Neuronal stem cell (in vitro differentiated cells): ENCODE results near the gene IGSF21.

ENCODE experiments used
- DNase-seq: peaks from one replicate; pipeline ENCODE4 v3.0.0-alpha.2; 2013; ENCODE audit warnings: low spot score
- H2AFZ ChIP-seq: one replicate; pipeline ENCODE4 v1.6.1; 2013; ENCODE audit warnings: mild to moderate bottlenecking, low read length, inconsistent platforms
- H2AK5ac ChIP-seq: 2 replicates; pipeline ENCODE4 v1.6.1; 2013; ENCODE audit warnings: low read depth, mild to moderate bottlenecking, inconsistent platforms, low read length, moderate library complexity, mixed read lengths
- H2BK120ac ChIP-seq: 2 replicates; pipeline ENCODE4 v1.6.1; 2013; ENCODE audit warnings: low read depth, mild to moderate bottlenecking, inconsistent platforms, low read length, moderate library complexity, mixed read lengths
- H2BK12ac ChIP-seq: one replicate; pipeline ENCODE4 v1.6.1; 2013; ENCODE audit warnings: low read length, inconsistent platforms
- H2BK15ac ChIP-seq: 2 replicates; pipeline ENCODE4 v1.6.1; 2013; ENCODE audit warnings: mild to moderate bottlenecking, low read length, inconsistent platforms, mixed read lengths
- H2BK5ac ChIP-seq: one replicate; pipeline ENCODE4 v1.6.1; 2013; ENCODE audit warnings: inconsistent platforms, mild to moderate bottlenecking, low read length, moderate library complexity
- H3K14ac ChIP-seq: one replicate; pipeline ENCODE4 v1.6.1; 2013; ENCODE audit warnings: low read length, inconsistent platforms
- H3K18ac ChIP-seq: 2 replicates; pipeline ENCODE4 v1.6.1; 2013; ENCODE audit warnings: low read length, inconsistent platforms
- H3K23ac ChIP-seq: 2 replicates; pipeline ENCODE4 v1.6.1; 2013; ENCODE audit warnings: low read depth, mild to moderate bottlenecking, mixed read lengths, low read length, inconsistent platforms; ENCODE audit not compliant: poor library complexity
- H3K27ac ChIP-seq: replicated peaks from 3 replicates; pipeline ENCODE4 v1.5.1; 2013; ENCODE audit warnings: low read length, inconsistent platforms
- H3K27me3 ChIP-seq, 3 experiments: 2 replicates each; pipeline ENCODE4 v1.6.1; 2013; ENCODE audit warnings: low read length in 3 of 3, mild to moderate bottlenecking in 2 of 3, inconsistent platforms in 1 of 3, low read depth in 1 of 3, mixed read lengths in 1 of 3, moderate library complexity in 1 of 3; ENCODE audit not compliant: control insufficient read depth in 3 of 3, insufficient read depth in 3 of 3
- H3K36me3 ChIP-seq, 2 donors: replicated peaks in 1 of 2; 2 replicates each; pipeline ENCODE4 v1.6.1; 2013; ENCODE audit warnings: low read length in 2 of 2; ENCODE audit not compliant: control insufficient read depth in 2 of 2, insufficient read depth in 2 of 2
- H3K4ac ChIP-seq: 2 replicates; pipeline ENCODE4 v1.6.1; 2013; ENCODE audit warnings: inconsistent platforms, mild to moderate bottlenecking, low read length, moderate library complexity
- H3K4me1 ChIP-seq, 2 donors: 1 replicate in 1 of 2; 2 replicates in 1 of 2; pipeline ENCODE4 v1.6.1; 2013; ENCODE audit warnings: low read length in 2 of 2, low read depth in 1 of 2; ENCODE audit not compliant: control insufficient read depth in 2 of 2, insufficient read depth in 1 of 2
- H3K4me2 ChIP-seq: one replicate; pipeline ENCODE4 v1.6.1; 2013; ENCODE audit warnings: mild to moderate bottlenecking, low read length, inconsistent platforms; ENCODE audit not compliant: insufficient read depth, poor library complexity, severe bottlenecking
- H3K4me3 ChIP-seq, 2 donors: 2 replicates each; pipeline ENCODE4 v1.5.1; 2013; ENCODE audit warnings: low read length in 2 of 2, mild to moderate bottlenecking in 2 of 2, inconsistent platforms in 1 of 2, moderate library complexity in 1 of 2
- H3K79me1 ChIP-seq: one replicate; pipeline ENCODE4 v1.6.1; 2013; ENCODE audit warnings: low read depth, mild to moderate bottlenecking, inconsistent platforms, low read length, moderate library complexity
- H3K9ac ChIP-seq: one replicate; pipeline ENCODE4 v1.6.1; 2013; ENCODE audit warnings: mild to moderate bottlenecking, low read depth, low read length, inconsistent platforms; ENCODE audit not compliant: poor library complexity
- H3K9me3 ChIP-seq, 2 donors: replicated peaks in 1 of 2; 2 replicates each; pipeline versions ENCODE3 to v1.6.1; 2013; ENCODE audit warnings: low read length in 2 of 2, mild to moderate bottlenecking in 2 of 2, inconsistent platforms in 1 of 2, low read depth in 1 of 2, mixed read lengths in 1 of 2, moderate library complexity in 1 of 2; ENCODE audit not compliant: control insufficient read depth in 2 of 2, insufficient read depth in 1 of 2
- H4K8ac ChIP-seq: one replicate; pipeline ENCODE4 v1.6.1; 2013; ENCODE audit warnings: low read depth, mild to moderate bottlenecking, inconsistent platforms, low read length, moderate library complexity
- H4K91ac ChIP-seq: one replicate; pipeline ENCODE4 v1.6.1; 2013; ENCODE audit warnings: low read length, low read depth, mild to moderate bottlenecking, inconsistent platforms; ENCODE audit not compliant: poor library complexity
- WGBS, 2 donors: extraction: QIAGEN DNeasy Blood & Tissue Kit; methylation state at CpG; one replicate each; pipeline ENCODE4 v1.1.7; 2013; ENCODE audit warnings: missing lambda C conversion rate in 2 of 2, mixed read lengths in 1 of 2; ENCODE audit not compliant: insufficient read length in 2 of 2, insufficient replicate concordance in 1 of 2; ENCODE audit errors: extremely low coverage in 2 of 2; 5-methylcytosine and 5-hydroxymethylcytosine counted together

The IGSF21 gene

DNA sequence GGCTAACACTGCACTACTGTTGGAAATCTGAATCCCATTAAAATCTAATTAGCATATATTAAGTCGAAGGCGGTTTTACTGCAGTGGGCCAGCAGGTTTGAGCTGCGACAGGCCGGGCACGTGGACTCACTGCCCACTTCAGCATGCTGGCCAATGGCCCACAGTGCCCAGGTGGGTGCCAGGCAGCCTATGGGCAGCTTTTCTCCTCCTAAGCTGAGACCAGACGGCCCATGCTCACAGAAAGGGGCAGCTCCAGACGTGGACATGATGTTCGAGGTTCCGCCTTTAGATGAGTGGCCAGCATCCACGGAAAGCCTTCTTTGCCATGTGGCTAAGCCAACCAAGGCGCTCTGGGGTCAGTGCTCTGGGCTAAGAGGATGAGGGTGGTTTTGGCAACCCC, 283.4 kb downstream of the IGSF21 start:
- Histone ChIP-seq H3K27ac (no peak overlapping the region), H3K14ac (no peak overlapping the region), H3K4me1 (peaks cover 0 to 3% of the 10 kb centered on the region in 2 donors), H3K79me1 (no peaks in the 10 kb centered on the region), H3K18ac (no peak overlapping the region), H3K4me2 (no peak overlapping the region), H2AK5ac (peak overlapping the region; percentile 58), H3K4me3 (peak overlapping the region in 1 of 2 donors; percentile 61), H3K27me3 (peaks cover 0 to 4% (median 0%) of the 10 kb centered on the region in 3 experiments), H2BK120ac (peak overlapping the region; percentile 38), H4K8ac (no peak overlapping the region), H2BK12ac (no peak overlapping the region), H3K4ac (no peak overlapping the region), H2BK15ac (no peak overlapping the region), H3K9ac (no peak overlapping the region), H3K36me3 (no peaks in the 10 kb centered on the region), H4K91ac (no peak overlapping the region), H2AFZ (no peak overlapping the region), H3K23ac (no peak overlapping the region), H2BK5ac (no peak overlapping the region), H3K9me3 (no peaks in the 10 kb centered on the region)
- DNase-seq = no peak
- no CpG with 5 or more reads among the region's 11 CpGs for WGBS, 2 donors

DNA sequence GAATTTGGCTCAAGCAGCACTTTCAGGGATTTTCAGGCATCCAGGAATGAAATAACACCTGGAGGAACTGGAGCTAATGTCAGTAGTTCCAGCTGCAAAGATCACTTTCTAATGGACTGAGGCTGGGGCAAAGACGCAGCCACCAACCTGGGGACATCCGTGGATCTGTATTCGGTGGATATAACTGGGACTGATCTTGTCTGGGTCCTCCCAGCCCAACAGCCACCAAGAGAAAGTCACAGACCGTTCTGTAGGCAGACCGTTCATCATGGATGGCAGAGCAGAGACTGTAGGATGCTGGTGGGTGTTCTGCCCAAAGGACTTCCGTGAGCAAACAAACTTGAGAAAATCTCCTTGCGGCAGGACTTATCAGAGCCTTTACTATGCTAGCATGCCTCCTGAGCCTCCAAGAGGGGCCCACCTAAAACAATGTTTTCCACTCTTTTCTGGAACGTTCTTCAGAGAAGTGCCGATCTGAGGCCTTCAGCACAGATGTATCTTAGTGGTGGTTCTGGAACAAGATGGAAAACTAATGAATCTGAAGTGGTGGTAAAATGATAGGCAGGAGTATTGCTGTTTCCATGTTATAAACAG, 287.1 kb downstream of the IGSF21 start:
- DNase-seq = no peak
- Histone ChIP-seq H2BK12ac (no peak overlapping the region), H3K4me1 (peaks cover 0 to 3% of the 10 kb centered on the region in 2 donors), H3K23ac (no peak overlapping the region), H3K79me1 (no peaks in the 10 kb centered on the region), H3K36me3 (no peaks in the 10 kb centered on the region), H3K18ac (no peak overlapping the region), H3K27ac (no peak overlapping the region), H3K9ac (no peak overlapping the region), H3K9me3 (no peaks in the 10 kb centered on the region), H3K27me3 (no peaks in the 10 kb centered on the region), H3K14ac (no peak overlapping the region), H3K4me3 (no peak overlapping the region), H4K8ac (no peak overlapping the region), H2BK120ac (no peak overlapping the region), H3K4me2 (no peak overlapping the region), H2AK5ac (no peak overlapping the region), H2BK5ac (no peak overlapping the region), H3K4ac (no peak overlapping the region), H2AFZ (no peak overlapping the region), H2BK15ac (no peak overlapping the region), H4K91ac (no peak overlapping the region)
- WGBS, 2 donors = no CpG with 5 or more reads among the region's 9 CpGs

DNA sequence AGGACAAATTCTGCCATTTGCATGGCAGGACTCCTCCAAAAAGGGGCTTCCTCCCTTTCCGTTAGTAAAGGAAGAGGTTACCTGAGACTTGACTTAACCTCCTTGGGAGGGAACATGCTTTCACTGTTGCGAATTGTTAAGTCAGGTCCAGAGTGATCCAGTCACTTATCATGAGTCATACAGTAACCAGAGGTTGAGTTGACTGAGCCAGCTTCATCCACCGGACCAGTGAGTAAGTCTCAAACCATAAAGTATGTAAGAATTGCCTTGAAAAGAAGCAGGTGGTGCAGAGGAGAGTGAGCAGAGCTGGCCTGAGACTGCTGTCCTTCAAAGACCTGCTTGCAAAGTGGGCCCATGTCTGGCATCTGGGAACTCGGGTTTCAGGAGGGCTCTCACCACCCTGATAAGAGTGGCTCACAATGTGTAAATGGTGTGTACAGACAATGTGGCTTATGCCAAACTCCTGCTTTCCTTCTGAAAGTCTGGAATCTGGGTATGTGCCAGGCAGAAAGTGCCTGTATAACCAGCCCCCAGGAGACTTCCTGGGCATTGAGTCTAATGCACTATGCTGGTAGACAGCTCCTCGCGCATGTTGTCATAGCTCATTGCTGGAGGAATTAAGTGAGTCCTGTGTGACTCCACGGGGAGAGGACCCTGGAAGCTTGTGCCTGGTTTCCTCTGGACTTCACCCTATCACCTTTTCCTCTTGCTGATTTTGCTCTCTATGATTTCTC, 288.8 kb downstream of the IGSF21 start:
- Histone ChIP-seq H3K18ac (no peak overlapping the region), H3K27ac (no peak overlapping the region), H3K23ac (no peak overlapping the region), H2AFZ (no peak overlapping the region), H2AK5ac (no peak overlapping the region), H3K4ac (no peak overlapping the region), H3K79me1 (no peaks in the 10 kb centered on the region), H3K4me1 (peaks cover 0 to 3% of the 10 kb centered on the region in 2 donors), H3K4me3 (no peak overlapping the region), H3K9ac (no peak overlapping the region), H2BK5ac (no peak overlapping the region), H3K36me3 (no peaks in the 10 kb centered on the region), H2BK15ac (no peak overlapping the region), H3K4me2 (no peak overlapping the region), H2BK12ac (no peak overlapping the region), H4K91ac (no peak overlapping the region), H3K14ac (no peak overlapping the region), H3K27me3 (no peaks in the 10 kb centered on the region), H2BK120ac (no peak overlapping the region), H3K9me3 (no peaks in the 10 kb centered on the region), H4K8ac (no peak overlapping the region)
- no peak for DNase-seq
- no CpG with 5 or more reads among the region's 7 CpGs for WGBS, 2 donors

DNA sequence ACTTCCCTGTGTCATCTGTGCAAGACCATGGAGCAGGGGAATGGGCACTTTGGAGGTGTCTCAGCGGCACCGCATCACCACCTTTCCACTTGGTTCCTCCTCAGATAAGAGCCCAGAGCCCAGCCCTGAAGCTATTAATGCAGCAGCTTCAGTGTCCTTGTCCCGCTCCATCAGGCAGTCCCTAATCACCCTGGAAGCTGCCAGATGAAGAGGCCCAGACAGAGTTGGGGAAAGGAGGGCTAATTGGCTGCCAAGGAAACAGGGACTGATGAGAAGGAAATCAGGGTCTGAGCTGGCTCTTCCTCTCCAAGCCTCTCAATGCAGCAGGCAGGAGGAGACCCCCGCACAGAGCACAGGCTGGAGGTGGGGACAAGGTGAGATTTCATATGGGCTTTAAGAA, 290.0 kb downstream of the IGSF21 start:
- Histone ChIP-seq H3K27me3 (no peaks in the 10 kb centered on the region), H3K18ac (no peak overlapping the region), H2BK15ac (no peak overlapping the region), H2BK120ac (no peak overlapping the region), H3K9me3 (no peaks in the 10 kb centered on the region), H3K9ac (no peak overlapping the region), H2AFZ (no peak overlapping the region), H3K4ac (no peak overlapping the region), H3K4me1 (peaks cover 0 to 3% of the 10 kb centered on the region in 2 donors), H2BK5ac (no peak overlapping the region), H3K27ac (no peak overlapping the region), H3K14ac (no peak overlapping the region), H3K36me3 (no peaks in the 10 kb centered on the region), H2BK12ac (no peak overlapping the region), H3K4me2 (no peak overlapping the region), H3K4me3 (no peak overlapping the region), H3K79me1 (no peaks in the 10 kb centered on the region), H4K91ac (no peak overlapping the region), H3K23ac (no peak overlapping the region), H2AK5ac (no peak overlapping the region), H4K8ac (no peak overlapping the region)
- WGBS, 2 donors = no CpG with 5 or more reads among the region's 4 CpGs
- DNase-seq = no peak
